Vagina (tissue), 2 donors: ENCODE data around the gene CD80. TPM values are rescaled to one million over a fixed set of nuclear protein-coding genes. Genes with fewer than 3 reads are reported as not detected.

Source experiments
- DNase-seq, 2 donors: peaks; one replicate each; pipeline ENCODE4 v3.0.0-alpha.2; 2017; ENCODE audit errors: extremely low spot score in 2 of 2
- H3K27ac ChIP-seq: fragments of 200-600 bp; sonication (generic); one replicate; pipeline ENCODE4 v1.5.1; 2019
- H3K27me3 ChIP-seq: fragments of 200-600 bp; sonication (generic); one replicate; pipeline ENCODE4 v1.5.1; 2019
- H3K36me3 ChIP-seq, 2 donors: fragments of 200-600 bp; sonication (generic); one replicate each; pipeline ENCODE4 v1.5.1; 2017 to 2019
- H3K4me1 ChIP-seq: fragments of 200-600 bp; sonication (generic); one replicate; pipeline ENCODE4 v1.5.1; 2019
- H3K4me3 ChIP-seq, 2 donors: fragments of 200-600 bp; sonication (generic); 1 replicate in 1 of 2; 2 replicates in 1 of 2; pipeline ENCODE4 v1.5.1; 2016 to 2019
- H3K9me3 ChIP-seq: fragments of 200-600 bp; sonication (generic); one replicate; pipeline ENCODE4 v1.5.1; 2019
- CTCF ChIP-seq, 3 experiments: fragments of 450-650 bp in 2 of 3; fragments of 200-600 bp in 1 of 3; sonication (generic) in 1 of 3; IDR thresholded peaks; one replicate each; pipeline ENCODE4 v1.5.1; 2017 to 2019; ENCODE audit warnings: antibody characterized with exemption in 3 of 3, mild to moderate bottlenecking in 2 of 3, moderate library complexity in 2 of 3
- POLR2A ChIP-seq, 2 donors: fragments of 450-650 bp; IDR thresholded peaks; one replicate each; pipeline ENCODE4 v1.6.1; 2017; ENCODE audit warnings: antibody characterized with exemption in 2 of 2, mild to moderate bottlenecking in 2 of 2, moderate library complexity in 2 of 2
- POLR2AphosphoS5 ChIP-seq, 2 donors: sonication (generic); formaldehyde crosslinking; IDR thresholded peaks; one replicate each; pipeline ENCODE4 v1.9.0; 2017; ENCODE audit warnings: antibody characterized with exemption in 2 of 2, mild to moderate bottlenecking in 2 of 2, low read depth in 1 of 2; ENCODE audit not compliant: insufficient read depth in 1 of 2
- intact Hi-C: fragments of 100-400 bp; cut with DNase I; formaldehyde crosslinking; loops from one replicate; pipeline ENCODE4 v1.15.1; 2023
- total RNA-seq: library from RNA; depleted of rRNA; stranded (reverse); fragments of >200 nt; gene quantifications from one replicate; pipeline ENCODE4 v1.2.3, GENCODE V29; 2016

The CD80 gene
- total RNA-seq, 1 donor from 2014 or later, result not detected

GRCh38 chr3:119562307-119562961 lies 3.0 kb upstream of the CD80 start:
- Histone ChIP-seq H3K27me3 (no peaks in the 10 kb centered on the region), H3K36me3 (no peaks in the 10 kb centered on the region), H3K9me3 (no peaks in the 10 kb centered on the region), H3K4me1 (no peaks in the 10 kb centered on the region), H3K27ac (no peak overlapping the region), H3K4me3 (no peak overlapping the region)
- intact Hi-C loops, result no loop called here
- no peak for DNase-seq
- TF ChIP-seq POLR2AphosphoS5 (IDR thresholded peaks at IDR 0.05; ENCODE audit: insufficient read depth in 1 of 2, low read depth in 1 of 2) (no peak), POLR2A (IDR thresholded peaks at IDR 0.05) (no peak), CTCF (IDR thresholded peaks at IDR 0.05) (no peak)

- no peak for DNase-seq
- H3K36me3 ChIP-seq, result no peaks in the 10 kb centered on the region
- no peaks in the 10 kb centered on the region for H3K9me3 ChIP-seq
- no peak overlapping the region for H3K4me3 ChIP-seq
- no peak for TF ChIP-seq POLR2A (IDR thresholded peaks at IDR 0.05)
- no peaks in the 10 kb centered on the region for H3K27me3 ChIP-seq
- no peak overlapping the region for H3K27ac ChIP-seq
- intact Hi-C loops, result no loop called here
- H3K4me1 ChIP-seq, result no peaks in the 10 kb centered on the region
These were observed 746 bp upstream of the CD80 start for GRCh38 chr3:119560160-119560559.

GRCh38 chr3:119558626-119559317 lies 642 bp downstream of the CD80 start:
- H3K4me3 ChIP-seq, result no peak overlapping the region
- TF ChIP-seq CTCF (IDR thresholded peaks at IDR 0.05) (no peak), POLR2AphosphoS5 (IDR thresholded peaks at IDR 0.05; ENCODE audit: insufficient read depth in 1 of 2, low read depth in 1 of 2) (no peak), POLR2A (IDR thresholded peaks at IDR 0.05) (no peak)
- no peak overlapping the region for H3K27ac ChIP-seq
- H3K9me3 ChIP-seq, result no peaks in the 10 kb centered on the region
- no peak for DNase-seq
- no peaks in the 10 kb centered on the region for H3K4me1 ChIP-seq
- no peaks in the 10 kb centered on the region for H3K27me3 ChIP-seq
- intact Hi-C loops, result no loop called here
- no peaks in the 10 kb centered on the region for H3K36me3 ChIP-seq

- DNase-seq, result no peak
- Histone ChIP-seq H3K4me3 (no peak overlapping the region), H3K4me1 (no peaks in the 10 kb centered on the region), H3K27me3 (no peaks in the 10 kb centered on the region), H3K36me3 (no peaks in the 10 kb centered on the region), H3K9me3 (no peaks in the 10 kb centered on the region), H3K27ac (no peak overlapping the region)
- no peak for TF ChIP-seq CTCF (IDR thresholded peaks at IDR 0.05)
- TF ChIP-seq POLR2A (IDR thresholded peaks at IDR 0.05), result no peak
- TF ChIP-seq POLR2AphosphoS5 (IDR thresholded peaks at IDR 0.05; ENCODE audit: insufficient read depth in 1 of 2, low read depth in 1 of 2), result no peak
- intact Hi-C loops, result no loop called here
These were observed 1.5 kb downstream of the CD80 start for GRCh38 chr3:119557877-119558269.

- Histone ChIP-seq H3K27me3 (no peaks in the 10 kb centered on the region), H3K4me3 (no peak overlapping the region), H3K9me3 (no peaks in the 10 kb centered on the region), H3K4me1 (no peaks in the 10 kb centered on the region), H3K27ac (no peak overlapping the region), H3K36me3 (no peaks in the 10 kb centered on the region)
- TF ChIP-seq POLR2A (IDR thresholded peaks at IDR 0.05) (no peak), CTCF (IDR thresholded peaks at IDR 0.05) (no peak)
- intact Hi-C loops, result no loop called here
- DNase-seq, result no peak
These were observed 2.1 kb downstream of the CD80 start for GRCh38 chr3:119557192-119557876.
